HL-60 (cell line): ENCODE results near the gene PRKAR1B.

Source experiments
- DNase-seq, 2 experiments: peaks; one replicate each; pipeline ENCODE4 v3.0.0-alpha.2; 2010 to 2020; ENCODE audit warnings: low read depth in 1 of 2, low spot score in 1 of 2
- H3K27ac ChIP-seq: fragments of 250-450 bp; sonication (Bioruptor Pico); replicated peaks from 2 replicates; pipeline ENCODE4 v1.5.1; 2020; ENCODE audit warnings: mild to moderate bottlenecking, moderate library complexity
- H3K27me3 ChIP-seq: fragments of 250-450 bp; sonication (Bioruptor Pico); 2 replicates; pipeline ENCODE4 v1.5.1; 2021; ENCODE audit warnings: mild to moderate bottlenecking, moderate library complexity; ENCODE audit not compliant: insufficient read depth, poor library complexity, severe bottlenecking
- H3K4me3 ChIP-seq: replicated peaks from 2 replicates; pipeline ENCODE4 v1.5.1; 2011; ENCODE audit warnings: mild to moderate bottlenecking, control low read depth, low read length; ENCODE audit not compliant: insufficient read depth
- GABPA ChIP-seq: IDR thresholded peaks from 2 replicates; pipeline ENCODE4 v1.6.1; 2012; ENCODE audit warnings: low read depth
- POLR2AphosphoS5 ChIP-seq: IDR thresholded peaks from 2 replicates; pipeline ENCODE4 v1.6.1; 2012; ENCODE audit warnings: low read depth
- SPI1 ChIP-seq: IDR thresholded peaks from 2 replicates; pipeline ENCODE4 v1.6.1; 2012; ENCODE audit warnings: low read depth, mild to moderate bottlenecking, borderline replicate concordance
- long read RNA-seq: library from polyadenylated mRNA; unstranded; transcript quantifications from one replicate; pipeline ENCODE4 v2.0.0, GENCODE V29; 2020
- TF ChIP-seq, protein P1 (sequence below): IDR thresholded peaks from one replicate; pipeline ENCODE4 v1.5.1; 2011; ENCODE audit warnings: low read length, control low read depth, inconsistent platforms; ENCODE audit not compliant: insufficient read depth
- TF ChIP-seq, protein P2 (sequence below): IDR thresholded peaks from 2 replicates; pipeline ENCODE4 v1.6.1; 2012; ENCODE audit warnings: low read depth; ENCODE audit not compliant: insufficient replicate concordance

The PRKAR1B gene
- long read RNA-seq, transcript PRKAR1B-211 (11 exons, 2,533 nt) = minor isoform, 6 of 37 reads
- long read RNA-seq, transcript PRKAR1B-203 (11 exons, 1,917 nt) = major isoform, 19 of 37 reads
- long read RNA-seq, partial matches to known transcripts = 9 of 37 reads
- long read RNA-seq, other reads (novel, unspliced or antisense) = 3 of 37 reads

DNA sequence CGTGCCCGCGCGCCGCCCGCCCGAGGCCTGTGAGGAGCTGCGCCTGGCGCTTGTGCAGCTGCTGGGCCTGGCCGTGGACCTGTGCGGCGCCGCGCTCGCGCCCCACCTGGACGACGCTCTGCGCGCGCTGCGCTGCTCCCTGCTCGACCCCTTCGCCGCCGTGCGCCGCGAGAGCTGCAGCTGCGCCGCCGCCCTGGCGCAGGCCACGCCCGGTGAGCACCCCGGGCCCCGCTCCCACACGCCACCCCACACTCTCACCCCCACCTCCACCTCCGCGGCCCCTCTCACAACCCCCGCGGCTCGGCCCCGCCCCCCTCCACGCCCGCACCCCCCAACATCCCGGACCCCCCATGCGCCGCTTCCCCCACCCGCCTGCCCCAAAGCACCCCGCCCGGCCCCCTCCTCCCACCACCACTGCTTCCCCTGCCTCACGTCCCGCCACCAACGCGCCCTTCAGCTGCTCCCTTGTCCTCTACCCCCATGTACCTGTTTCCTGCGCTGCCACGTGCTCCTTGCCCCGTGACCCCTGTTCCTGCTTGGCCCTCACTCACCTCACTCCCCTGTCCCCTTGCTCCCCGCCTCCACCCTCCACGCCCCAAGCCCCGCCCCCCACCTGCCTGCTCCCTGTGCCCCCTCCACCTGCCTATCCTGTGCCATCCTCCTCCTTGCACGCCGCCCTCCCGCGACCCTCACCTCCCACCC lies at the start of gene PRKAR1B:
Gene PRKAR1B, minus strand, starts transcription at position 178 of the 702 bp plus-strand sequence. CDS start 15,776 bp downstream, outside the sequence.
- Histone ChIP-seq H3K4me3 (peak within 1 kb of the TSS; percentile 65), H3K27me3 (no peaks in the 10 kb centered on the region), H3K27ac (peak within 1 kb of the TSS; percentile 78)
- TF ChIP-seq, protein P1, sequence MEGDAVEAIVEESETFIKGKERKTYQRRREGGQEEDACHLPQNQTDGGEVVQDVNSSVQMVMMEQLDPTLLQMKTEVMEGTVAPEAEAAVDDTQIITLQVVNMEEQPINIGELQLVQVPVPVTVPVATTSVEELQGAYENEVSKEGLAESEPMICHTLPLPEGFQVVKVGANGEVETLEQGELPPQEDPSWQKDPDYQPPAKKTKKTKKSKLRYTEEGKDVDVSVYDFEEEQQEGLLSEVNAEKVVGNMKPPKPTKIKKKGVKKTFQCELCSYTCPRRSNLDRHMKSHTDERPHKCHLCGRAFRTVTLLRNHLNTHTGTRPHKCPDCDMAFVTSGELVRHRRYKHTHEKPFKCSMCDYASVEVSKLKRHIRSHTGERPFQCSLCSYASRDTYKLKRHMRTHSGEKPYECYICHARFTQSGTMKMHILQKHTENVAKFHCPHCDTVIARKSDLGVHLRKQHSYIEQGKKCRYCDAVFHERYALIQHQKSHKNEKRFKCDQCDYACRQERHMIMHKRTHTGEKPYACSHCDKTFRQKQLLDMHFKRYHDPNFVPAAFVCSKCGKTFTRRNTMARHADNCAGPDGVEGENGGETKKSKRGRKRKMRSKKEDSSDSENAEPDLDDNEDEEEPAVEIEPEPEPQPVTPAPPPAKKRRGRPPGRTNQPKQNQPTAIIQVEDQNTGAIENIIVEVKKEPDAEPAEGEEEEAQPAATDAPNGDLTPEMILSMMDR = no peak
- no peak for TF ChIP-seq POLR2AphosphoS5
- TF ChIP-seq GABPA = no peak
- peak; percentile 39 to 79 for DNase-seq

DNA sequence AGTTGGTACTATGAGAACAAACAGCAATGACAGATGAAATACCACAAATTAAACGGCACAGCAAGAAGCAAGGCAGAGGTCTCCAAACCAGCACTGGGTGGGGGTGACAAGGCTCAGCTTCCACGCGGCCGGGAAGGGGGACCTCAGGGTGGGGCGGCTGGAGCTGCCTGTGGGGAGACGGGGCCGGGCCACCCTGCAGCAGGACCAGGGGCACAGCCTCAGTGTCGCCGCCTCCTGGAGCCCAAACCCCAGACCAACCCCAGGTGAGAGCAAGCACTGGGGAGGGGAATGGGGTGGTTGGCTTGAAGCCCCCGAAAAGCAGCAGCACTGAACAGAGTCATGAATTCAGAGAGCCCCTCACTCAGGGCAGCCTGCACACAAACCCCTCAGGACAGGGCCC lies 49.3 kb upstream of the PRKAR1B start:
- no peak for DNase-seq
- Histone ChIP-seq H3K27ac (no peak overlapping the region), H3K27me3 (no peaks in the 10 kb centered on the region), H3K4me3 (no peak overlapping the region)
- no peak for TF ChIP-seq SPI1
- no peak for TF ChIP-seq GABPA
- TF ChIP-seq, protein P2, sequence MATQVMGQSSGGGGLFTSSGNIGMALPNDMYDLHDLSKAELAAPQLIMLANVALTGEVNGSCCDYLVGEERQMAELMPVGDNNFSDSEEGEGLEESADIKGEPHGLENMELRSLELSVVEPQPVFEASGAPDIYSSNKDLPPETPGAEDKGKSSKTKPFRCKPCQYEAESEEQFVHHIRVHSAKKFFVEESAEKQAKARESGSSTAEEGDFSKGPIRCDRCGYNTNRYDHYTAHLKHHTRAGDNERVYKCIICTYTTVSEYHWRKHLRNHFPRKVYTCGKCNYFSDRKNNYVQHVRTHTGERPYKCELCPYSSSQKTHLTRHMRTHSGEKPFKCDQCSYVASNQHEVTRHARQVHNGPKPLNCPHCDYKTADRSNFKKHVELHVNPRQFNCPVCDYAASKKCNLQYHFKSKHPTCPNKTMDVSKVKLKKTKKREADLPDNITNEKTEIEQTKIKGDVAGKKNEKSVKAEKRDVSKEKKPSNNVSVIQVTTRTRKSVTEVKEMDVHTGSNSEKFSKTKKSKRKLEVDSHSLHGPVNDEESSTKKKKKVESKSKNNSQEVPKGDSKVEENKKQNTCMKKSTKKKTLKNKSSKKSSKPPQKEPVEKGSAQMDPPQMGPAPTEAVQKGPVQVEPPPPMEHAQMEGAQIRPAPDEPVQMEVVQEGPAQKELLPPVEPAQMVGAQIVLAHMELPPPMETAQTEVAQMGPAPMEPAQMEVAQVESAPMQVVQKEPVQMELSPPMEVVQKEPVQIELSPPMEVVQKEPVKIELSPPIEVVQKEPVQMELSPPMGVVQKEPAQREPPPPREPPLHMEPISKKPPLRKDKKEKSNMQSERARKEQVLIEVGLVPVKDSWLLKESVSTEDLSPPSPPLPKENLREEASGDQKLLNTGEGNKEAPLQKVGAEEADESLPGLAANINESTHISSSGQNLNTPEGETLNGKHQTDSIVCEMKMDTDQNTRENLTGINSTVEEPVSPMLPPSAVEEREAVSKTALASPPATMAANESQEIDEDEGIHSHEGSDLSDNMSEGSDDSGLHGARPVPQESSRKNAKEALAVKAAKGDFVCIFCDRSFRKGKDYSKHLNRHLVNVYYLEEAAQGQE = no peak
- TF ChIP-seq, protein P1 = no peak
- no peak for TF ChIP-seq POLR2AphosphoS5

DNA sequence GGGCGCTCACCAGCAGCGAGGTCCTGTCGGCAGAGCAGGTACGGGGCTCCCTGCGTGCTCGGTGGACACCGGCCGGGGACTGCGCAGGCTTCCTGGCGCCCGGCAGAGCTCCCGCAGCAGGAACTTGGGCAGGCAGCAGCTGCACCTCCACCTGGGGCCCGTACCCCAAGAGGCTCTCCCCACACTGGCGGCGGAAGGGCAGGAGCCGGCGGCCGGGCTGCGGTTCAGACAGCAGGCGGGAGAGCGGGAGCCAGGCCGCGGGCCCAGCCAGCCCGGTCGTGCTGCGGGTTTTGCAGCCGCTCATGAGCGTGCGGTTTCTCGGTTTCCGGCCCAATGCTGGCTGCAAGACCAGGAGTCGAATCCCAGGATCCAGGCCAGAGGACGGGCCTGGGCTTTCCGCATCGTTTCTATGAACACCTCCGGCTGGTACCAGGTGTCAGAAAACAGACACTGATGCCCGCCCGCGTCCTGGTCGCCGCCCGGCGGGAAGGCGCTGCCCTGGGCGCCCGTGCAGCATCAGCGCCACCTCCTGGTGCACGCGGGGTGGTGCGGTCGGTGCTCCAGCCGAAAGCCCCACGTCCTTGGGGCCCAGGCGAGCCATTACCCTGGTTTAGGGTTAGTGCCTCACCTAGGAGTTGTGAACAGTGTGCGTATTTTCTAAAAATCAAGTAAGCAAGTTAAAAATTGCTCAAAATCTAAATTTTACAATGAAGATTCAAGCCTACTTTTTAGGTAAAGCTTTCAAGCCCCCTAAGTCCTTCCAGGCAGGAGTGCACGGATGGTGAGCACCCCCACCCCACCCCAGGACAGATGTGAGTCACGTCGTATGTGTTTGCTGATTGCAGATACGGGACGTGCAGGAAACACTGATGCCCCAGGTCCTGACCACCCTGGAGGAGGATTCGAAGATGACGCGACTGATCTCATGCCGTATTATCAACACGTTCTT lies 47.4 kb upstream of the PRKAR1B start:
- Histone ChIP-seq H3K27ac (no peak overlapping the region), H3K27me3 (no peaks in the 10 kb centered on the region), H3K4me3 (no peak overlapping the region)
- TF ChIP-seq POLR2AphosphoS5 = no peak
- no peak for TF ChIP-seq GABPA
- TF ChIP-seq, protein P1 = peak; percentile 69
- TF ChIP-seq, protein P2 = no peak
- peak in 1 of 2 experiments; percentile 34 for DNase-seq
